ENCODE results near the gene KRTAP5-2.

- no peak for TF ChIP-seq CREB1 (IDR thresholded peaks at IDR 0.05)
- TF ChIP-seq, protein P1, sequence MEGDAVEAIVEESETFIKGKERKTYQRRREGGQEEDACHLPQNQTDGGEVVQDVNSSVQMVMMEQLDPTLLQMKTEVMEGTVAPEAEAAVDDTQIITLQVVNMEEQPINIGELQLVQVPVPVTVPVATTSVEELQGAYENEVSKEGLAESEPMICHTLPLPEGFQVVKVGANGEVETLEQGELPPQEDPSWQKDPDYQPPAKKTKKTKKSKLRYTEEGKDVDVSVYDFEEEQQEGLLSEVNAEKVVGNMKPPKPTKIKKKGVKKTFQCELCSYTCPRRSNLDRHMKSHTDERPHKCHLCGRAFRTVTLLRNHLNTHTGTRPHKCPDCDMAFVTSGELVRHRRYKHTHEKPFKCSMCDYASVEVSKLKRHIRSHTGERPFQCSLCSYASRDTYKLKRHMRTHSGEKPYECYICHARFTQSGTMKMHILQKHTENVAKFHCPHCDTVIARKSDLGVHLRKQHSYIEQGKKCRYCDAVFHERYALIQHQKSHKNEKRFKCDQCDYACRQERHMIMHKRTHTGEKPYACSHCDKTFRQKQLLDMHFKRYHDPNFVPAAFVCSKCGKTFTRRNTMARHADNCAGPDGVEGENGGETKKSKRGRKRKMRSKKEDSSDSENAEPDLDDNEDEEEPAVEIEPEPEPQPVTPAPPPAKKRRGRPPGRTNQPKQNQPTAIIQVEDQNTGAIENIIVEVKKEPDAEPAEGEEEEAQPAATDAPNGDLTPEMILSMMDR (IDR thresholded peaks at IDR 0.05; ENCODE audit: control extremely low read depth in 1 of 3, insufficient read depth in 1 of 3, low read depth in 1 of 3, low read length in 3 of 3), result no peak
- no peak for TF ChIP-seq TAF1 (IDR thresholded peaks at IDR 0.05; ENCODE audit: low read depth, low read length)
- TF ChIP-seq, protein P2, sequence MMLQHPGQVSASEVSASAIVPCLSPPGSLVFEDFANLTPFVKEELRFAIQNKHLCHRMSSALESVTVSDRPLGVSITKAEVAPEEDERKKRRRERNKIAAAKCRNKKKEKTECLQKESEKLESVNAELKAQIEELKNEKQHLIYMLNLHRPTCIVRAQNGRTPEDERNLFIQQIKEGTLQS (IDR thresholded peaks at IDR 0.05; ENCODE audit: insufficient read depth, low read depth, low read length), result no peak
- TF ChIP-seq SP4 (IDR thresholded peaks at IDR 0.05; ENCODE audit: low read length), result no peak
- no peak for TF ChIP-seq TCF12 (IDR thresholded peaks at IDR 0.05; ENCODE audit: low read depth, low read length)
- no peak for TF ChIP-seq YY1 (IDR thresholded peaks at IDR 0.05; ENCODE audit: low read depth, low read length)
- no peak for TF ChIP-seq SP1 (IDR thresholded peaks at IDR 0.05; ENCODE audit: low read depth, low read length)
- TF ChIP-seq ZNF274 (IDR thresholded peaks at IDR 0.05; ENCODE audit: borderline replicate concordance, extremely low read depth, low read length), result no peak
Measured at GRCh38 chr11:1618231-1618630, 20.1 kb upstream of the KRTAP5-2 start.

Data from H1 (cell line).